Stromal cell of bone marrow (primary cell): ENCODE measurements around the gene REL.
A peak's percentile ranks its signal among the peaks of the same experiment; 100 is the strongest.
"Not testable (repeated sequence)": the region's sequence is repeated elsewhere in the genome, so short reads cannot be mapped to it uniquely, and the experiment has no call there.

Experiments
- DNase-seq: peaks from one replicate; pipeline ENCODE4 v3.0.0-alpha.2; 2012; ENCODE audit warnings: low read depth

Gene REL

GRCh38 chr2:60867848-60868247 is 13.5 kb upstream of the REL start:
- no peak for DNase-seq

GRCh38 chr2:60868589-60869273 is 12.6 kb upstream of the REL start:
- DNase-seq, result no peak

- DNase-seq, result no peak
These were observed 8.9 kb upstream of the REL start for GRCh38 chr2:60872510-60872928.

- no peak for DNase-seq
These were observed 8.0 kb upstream of the REL start for GRCh38 chr2:60873381-60873780.

GRCh38 chr2:60875520-60875919 is 5.9 kb upstream of the REL start:
- no peak for DNase-seq

GRCh38 chr2:60880643-60881046 is 729 bp upstream of the REL start:
- DNase-seq, result peak; percentile 10

- no peak for DNase-seq
These were observed 1.8 kb downstream of the REL start for GRCh38 chr2:60882971-60883753.

- DNase-seq, result no peak
These were observed 2.5 kb downstream of the REL start for GRCh38 chr2:60883896-60884295.

- no peak for DNase-seq
These were observed 3.4 kb downstream of the REL start for GRCh38 chr2:60884800-60885199.

- no peak for DNase-seq
These were observed 4.3 kb downstream of the REL start for GRCh38 chr2:60885683-60886082.

- DNase-seq, result no peak
These were observed 5.6 kb downstream of the REL start for GRCh38 chr2:60886991-60887390.

- DNase-seq, result no peak
These were observed 7.5 kb downstream of the REL start for GRCh38 chr2:60888853-60889252.

GRCh38 chr2:60889581-60890392 is 8.4 kb downstream of the REL start:
- not testable (repeated sequence) for DNase-seq

- no peak for DNase-seq
These were observed 9.0 kb downstream of the REL start for GRCh38 chr2:60890393-60890707.

GRCh38 chr2:60891180-60891579 is 9.8 kb downstream of the REL start:
- DNase-seq, result no peak

GRCh38 chr2:60898567-60898966 is 17.2 kb downstream of the REL start:
- DNase-seq, result no peak

- DNase-seq, result no peak
These were observed 18.0 kb downstream of the REL start for GRCh38 chr2:60899230-60899891.

- DNase-seq, result no peak
These were observed 18.5 kb downstream of the REL start for GRCh38 chr2:60899892-60900249.

- not testable (repeated sequence) for DNase-seq
These were observed 19.9 kb downstream of the REL start for GRCh38 chr2:60901296-60901695.

- not testable (repeated sequence) for DNase-seq
These were observed 24.5 kb downstream of the REL start for GRCh38 chr2:60905867-60906266.

- DNase-seq, result no peak
These were observed 25.0 kb downstream of the REL start for GRCh38 chr2:60906395-60906794.

GRCh38 chr2:60907329-60907728 is 26.0 kb downstream of the REL start:
- DNase-seq, result no peak
